Activated CD8-positive, alpha-beta T cell treated with anti-CD3 and anti-CD28 coated beads for 36 hours (primary cell): Measurements from ENCODE around the gene SKOR1. TPM values are rescaled to one million over a fixed set of nuclear protein-coding genes. Genes with fewer than 3 reads are reported as not detected.

ENCODE experiments used
- ATAC-seq: fragments of 200-7000 bp; cut with Tn5 transposase; one replicate; pipeline ENCODE4 v1.10.0; 2021; ENCODE audit warnings: mild to moderate bottlenecking, moderate library complexity
- CTCF ChIA-PET: fragments of 350-600 bp; sonication (Branson Sonifier 250); formaldehyde crosslinking; loops from one replicate; lab custom pipeline; 2021; ENCODE audit warnings: antibody characterized with exemption; lab: Charles Lee
- POLR2A ChIA-PET: fragments of 350-600 bp; sonication (Branson Sonifier 250); formaldehyde crosslinking; loops from one replicate; lab custom pipeline; 2021; ENCODE audit warnings: antibody characterized with exemption; lab: Charles Lee
- DNase-seq: peaks from one replicate; pipeline ENCODE4 v3.0.0-alpha.2; 2020
- H3K27ac Mint-ChIP-seq: one replicate; pipeline ENCODE4 v1.8.0; 2021; ENCODE audit warnings: mild to moderate bottlenecking, mixed read lengths
- H3K27me3 Mint-ChIP-seq: one replicate; pipeline ENCODE4 v1.8.0; 2021; ENCODE audit warnings: mixed read lengths
- H3K36me3 Mint-ChIP-seq: one replicate; pipeline ENCODE4 v1.8.0; 2021; ENCODE audit warnings: low read depth, mixed read lengths
- H3K4me1 Mint-ChIP-seq: one replicate; pipeline ENCODE4 v1.8.0; 2021; ENCODE audit warnings: low read depth, mixed read lengths
- H3K4me3 Mint-ChIP-seq: one replicate; pipeline ENCODE4 v1.8.0; 2021; ENCODE audit warnings: mild to moderate bottlenecking, moderate library complexity, mixed read lengths
- H3K9me3 Mint-ChIP-seq: one replicate; pipeline ENCODE4 v1.8.0; 2021; ENCODE audit warnings: mixed read lengths
- CTCF ChIP-seq: fragments of 200-600 bp; IDR thresholded peaks from one replicate; pipeline ENCODE4 v1.8.0; 2022; ENCODE audit warnings: antibody characterized with exemption, mild to moderate bottlenecking
- intact Hi-C: fragments of 100-400 bp; cut with micrococcal nuclease; formaldehyde crosslinking; loops from one replicate; pipeline ENCODE4 v1.10.0; 2022
- total RNA-seq, 2 experiments: library from RNA; stranded (reverse); gene quantifications; one replicate each; pipeline ENCODE4 v1.2.3, GENCODE V29; 2021

Gene SKOR1
- under 1 TPM; 0.09 to 0.25 TPM for total RNA-seq

- intact Hi-C loops, result no loop called here
- POLR2A ChIA-PET, result interaction anchor here (0.7 to 1.4 kb wide), 4 partner anchors 10 to 304 kb away, joined by 3 to 4 read pairs (median 3); no protein-coding TSS in a partner anchor
- Mint-ChIP-seq H3K4me1 (peaks cover 51% of the 10 kb centered on the region), H3K27ac (no peak within 1 kb of the TSS), H3K9me3 (no peaks in the 10 kb centered on the region), H3K4me3 (no peak within 1 kb of the TSS), H3K27me3 (peaks cover 73% of the 10 kb centered on the region), H3K36me3 (no peaks in the 10 kb centered on the region)
- no peak for TF ChIP-seq CTCF
- DNase-seq, result no peak
- ATAC-seq, result no peak
- CTCF ChIA-PET, result interaction anchor here (0.6 to 3.4 kb wide), 5 partner anchors 11 to 368 kb away, joined by 3 to 15 read pairs (median 4); no protein-coding TSS in a partner anchor
Observed at GRCh38 chr15:67824976-67825880, at the start of gene SKOR1. Gene SKOR1 (plus strand): TSS chr15:67825509. CDS start chr15:67825603, 94 bp downstream.

GRCh38 chr15:67775998-67776397, 49.3 kb upstream of the SKOR1 start:
- DNase-seq, result no peak
- ChIA-PET CTCF (no interaction called here), POLR2A (no interaction called here)
- no peak overlapping the region for H3K4me3 Mint-ChIP-seq
- H3K9me3 Mint-ChIP-seq, result no peaks in the 10 kb centered on the region
- no peaks in the 10 kb centered on the region for H3K36me3 Mint-ChIP-seq
- no peak overlapping the region for H3K27ac Mint-ChIP-seq
- no peaks in the 10 kb centered on the region for H3K4me1 Mint-ChIP-seq
- no peak for TF ChIP-seq CTCF
- intact Hi-C loops, result no loop called here
- no peak for ATAC-seq
- H3K27me3 Mint-ChIP-seq, result no peaks in the 10 kb centered on the region

- TF ChIP-seq CTCF, result no peak
- ChIA-PET POLR2A (no interaction called here), CTCF (no interaction called here)
- Mint-ChIP-seq H3K27ac (no peak overlapping the region), H3K9me3 (no peaks in the 10 kb centered on the region), H3K4me3 (no peak overlapping the region), H3K4me1 (no peaks in the 10 kb centered on the region), H3K36me3 (no peaks in the 10 kb centered on the region), H3K27me3 (no peaks in the 10 kb centered on the region)
- intact Hi-C loops, result no loop called here
- DNase-seq (no peak), ATAC-seq (no peak)
Observed at GRCh38 chr15:67776600-67776999, 48.7 kb upstream of the SKOR1 start.

GRCh38 chr15:67777071-67777470, 48.2 kb upstream of the SKOR1 start:
- no peaks in the 10 kb centered on the region for H3K9me3 Mint-ChIP-seq
- ChIA-PET CTCF (no interaction called here), POLR2A (no interaction called here)
- DNase-seq (no peak), ATAC-seq (no peak)
- H3K27ac Mint-ChIP-seq, result no peak overlapping the region
- intact Hi-C loops, result no loop called here
- H3K27me3 Mint-ChIP-seq, result no peaks in the 10 kb centered on the region
- H3K4me3 Mint-ChIP-seq, result no peak overlapping the region
- no peaks in the 10 kb centered on the region for H3K36me3 Mint-ChIP-seq
- H3K4me1 Mint-ChIP-seq, result peaks cover 3% of the 10 kb centered on the region
- no peak for TF ChIP-seq CTCF

- peaks cover 7% of the 10 kb centered on the region for H3K4me1 Mint-ChIP-seq
- ChIA-PET CTCF (interaction anchor here (1.4 kb wide), 1 partner anchor 16 kb away, joined by 3 read pairs; no protein-coding TSS in a partner anchor), POLR2A (interaction anchor here (1.0 to 2.1 kb wide), 2 partner anchors 10 to 15 kb away, joined by 3 to 6 read pairs; no protein-coding TSS in a partner anchor)
Observed at GRCh38 chr15:67777773-67778172, 47.5 kb upstream of the SKOR1 start.

More at GRCh38 chr15:67777773-67778172, 47.5 kb upstream of the SKOR1 start:
- DNase-seq (no peak), ATAC-seq (no peak)
- intact Hi-C loops, result no loop called here
- TF ChIP-seq CTCF, result no peak
- no peak overlapping the region for H3K27ac Mint-ChIP-seq
- no peaks in the 10 kb centered on the region for H3K27me3 Mint-ChIP-seq
- no peaks in the 10 kb centered on the region for H3K9me3 Mint-ChIP-seq
- H3K36me3 Mint-ChIP-seq, result no peaks in the 10 kb centered on the region
- no peak overlapping the region for H3K4me3 Mint-ChIP-seq
